ENCODE results near the gene SRCAP. TPM values are rescaled to one million over a fixed set of nuclear protein-coding genes. Genes with fewer than 3 reads are reported as not detected.

Gene SRCAP
- total RNA-seq, 1 donor from 2014 or later: 18.1 TPM

- H3K4me3 ChIP-seq (ENCODE audit: low read depth, low read length): no peak overlapping the region
- no peaks in the 10 kb centered on the region for H3K27me3 ChIP-seq (ENCODE audit: control insufficient read depth, insufficient read depth, low read length)
- H3K36me3 ChIP-seq (ENCODE audit: control insufficient read depth, insufficient read depth, low read length): peaks cover 2% of the 10 kb centered on the region
- no peak for TF ChIP-seq CTCF (IDR thresholded peaks at IDR 0.05; ENCODE audit: insufficient read depth, low read length, poor library complexity, severe bottlenecking)
- DNase-seq (ENCODE audit: low read depth): no peak
These were observed 78.8 kb downstream of the SRCAP start for GRCh38 chr16:30777591-30778297.

- Histone ChIP-seq H3K36me3 (ENCODE audit: control insufficient read depth, insufficient read depth, low read length) (peaks cover 2% of the 10 kb centered on the region), H3K27me3 (ENCODE audit: control insufficient read depth, insufficient read depth, low read length) (no peaks in the 10 kb centered on the region), H3K4me3 (ENCODE audit: low read depth, low read length) (no peak overlapping the region)
- DNase-seq (ENCODE audit: low read depth): no peak
- no peak for TF ChIP-seq CTCF (IDR thresholded peaks at IDR 0.05; ENCODE audit: insufficient read depth, low read length, poor library complexity, severe bottlenecking)
These were observed 79.7 kb downstream of the SRCAP start for GRCh38 chr16:30778549-30779244.

GRCh38 chr16:30779596-30779995 is 80.6 kb downstream of the SRCAP start:
- TF ChIP-seq CTCF (IDR thresholded peaks at IDR 0.05; ENCODE audit: insufficient read depth, low read length, poor library complexity, severe bottlenecking): no peak
- no peak for DNase-seq (ENCODE audit: low read depth)
- peaks cover under 1% of the 10 kb centered on the region for H3K36me3 ChIP-seq (ENCODE audit: control insufficient read depth, insufficient read depth, low read length)
- H3K4me3 ChIP-seq (ENCODE audit: low read depth, low read length): no peak overlapping the region
- H3K27me3 ChIP-seq (ENCODE audit: control insufficient read depth, insufficient read depth, low read length): no peaks in the 10 kb centered on the region

GRCh38 chr16:30780021-30780420 is 81.0 kb downstream of the SRCAP start:
- Histone ChIP-seq H3K4me3 (ENCODE audit: low read depth, low read length) (no peak overlapping the region), H3K36me3 (ENCODE audit: control insufficient read depth, insufficient read depth, low read length) (no peaks in the 10 kb centered on the region), H3K27me3 (ENCODE audit: control insufficient read depth, insufficient read depth, low read length) (no peaks in the 10 kb centered on the region)
- DNase-seq (ENCODE audit: low read depth): no peak
- no peak for TF ChIP-seq CTCF (IDR thresholded peaks at IDR 0.05; ENCODE audit: insufficient read depth, low read length, poor library complexity, severe bottlenecking)

- no peak for DNase-seq (ENCODE audit: low read depth)
- H3K36me3 ChIP-seq (ENCODE audit: control insufficient read depth, insufficient read depth, low read length): no peaks in the 10 kb centered on the region
- TF ChIP-seq CTCF (IDR thresholded peaks at IDR 0.05; ENCODE audit: insufficient read depth, low read length, poor library complexity, severe bottlenecking): no peak
- no peak overlapping the region for H3K4me3 ChIP-seq (ENCODE audit: low read depth, low read length)
- no peaks in the 10 kb centered on the region for H3K27me3 ChIP-seq (ENCODE audit: control insufficient read depth, insufficient read depth, low read length)
These were observed 81.6 kb downstream of the SRCAP start for GRCh38 chr16:30780549-30780948.
